Measurements from ENCODE around the gene PTPRD. TPM values are rescaled to one million over a fixed set of nuclear protein-coding genes. Genes with fewer than 3 reads are reported as not detected.

The PTPRD gene
- total RNA-seq, result 7.8 TPM
- long read RNA-seq, partial matches to known transcripts, result 0 of 2 reads
- long read RNA-seq, other reads (novel, unspliced or antisense), result 2 of 2 reads

GRCh38 chr9:10612641-10613398 lies at the start of gene PTPRD:
Gene PTPRD (minus strand): TSS chr9:10613002.
- intact Hi-C loops (cut with DNase I), result no loop called here
- no peak for DNase-seq
- peak; percentile 27 for ATAC-seq (ENCODE audit: poor library complexity)

- ATAC-seq (ENCODE audit: poor library complexity), result no peak
- DNase-seq, result no peak
- intact Hi-C loops (cut with DNase I), result no loop called here
Observed at GRCh38 chr9:10661994-10662393, 49.2 kb upstream of the PTPRD start.

GRCh38 chr9:10661376-10661775 lies 48.6 kb upstream of the PTPRD start:
- ATAC-seq (ENCODE audit: poor library complexity), result no peak
- intact Hi-C loops (cut with DNase I), result no loop called here
- no peak for DNase-seq

- no peak for ATAC-seq (ENCODE audit: poor library complexity)
Observed at GRCh38 chr9:10651012-10651411, 38.2 kb upstream of the PTPRD start.

GRCh38 chr9:10649076-10649475 lies 36.3 kb upstream of the PTPRD start:
- DNase-seq (no peak), ATAC-seq (ENCODE audit: poor library complexity) (no peak)
- intact Hi-C loops (cut with DNase I), result no loop called here

More at GRCh38 chr9:10651012-10651411, 38.2 kb upstream of the PTPRD start:
- no peak for DNase-seq
- intact Hi-C loops (cut with DNase I), result no loop called here

GRCh38 chr9:10633785-10634184 lies 21.0 kb upstream of the PTPRD start:
- DNase-seq (no peak), ATAC-seq (ENCODE audit: poor library complexity) (no peak)
- intact Hi-C loops (cut with DNase I), result no loop called here

GRCh38 chr9:10614196-10614800 lies 1.5 kb upstream of the PTPRD start:
- intact Hi-C loops (cut with DNase I), result no loop called here

GRCh38 chr9:10613419-10613818 lies 617 bp upstream of the PTPRD start:
- no peak for ATAC-seq (ENCODE audit: poor library complexity)
- intact Hi-C loops (cut with DNase I), result no loop called here
- no peak for DNase-seq

More at GRCh38 chr9:10614196-10614800, 1.5 kb upstream of the PTPRD start:
- DNase-seq, result no peak
- no peak for ATAC-seq (ENCODE audit: poor library complexity)

GRCh38 chr9:10605388-10605787 lies 7.4 kb downstream of the PTPRD start:
- intact Hi-C loops (cut with DNase I), result no loop called here
- DNase-seq (no peak), ATAC-seq (ENCODE audit: poor library complexity) (no peak)

- DNase-seq (no peak), ATAC-seq (ENCODE audit: poor library complexity) (no peak)
- intact Hi-C loops (cut with DNase I), result no loop called here
Observed at GRCh38 chr9:10604927-10605326, 7.9 kb downstream of the PTPRD start.

- ATAC-seq (ENCODE audit: poor library complexity), result no peak
- intact Hi-C loops (cut with DNase I), result no loop called here
- DNase-seq, result no peak
Observed at GRCh38 chr9:10597801-10598200, 15.0 kb downstream of the PTPRD start.

- DNase-seq, result no peak
- intact Hi-C loops (cut with DNase I), result no loop called here
- ATAC-seq (ENCODE audit: poor library complexity), result no peak
Observed at GRCh38 chr9:10594482-10594881, 18.3 kb downstream of the PTPRD start.

- intact Hi-C loops (cut with DNase I), result no loop called here
- no peak for ATAC-seq (ENCODE audit: poor library complexity)
Observed at GRCh38 chr9:10586407-10586806, 26.4 kb downstream of the PTPRD start.

GRCh38 chr9:10571699-10572098 lies 41.1 kb downstream of the PTPRD start:
- intact Hi-C loops (cut with DNase I), result no loop called here
- ATAC-seq (ENCODE audit: poor library complexity), result no peak
- no peak for DNase-seq

More at GRCh38 chr9:10586407-10586806, 26.4 kb downstream of the PTPRD start:
- DNase-seq, result no peak

GRCh38 chr9:10566848-10567247 lies 46.0 kb downstream of the PTPRD start:
- ATAC-seq (ENCODE audit: poor library complexity) (no peak), DNase-seq (no peak)
- intact Hi-C loops (cut with DNase I), result no loop called here

GRCh38 chr9:10562581-10563343 lies 50.0 kb downstream of the PTPRD start:
- ATAC-seq (ENCODE audit: poor library complexity) (no peak), DNase-seq (no peak)
- intact Hi-C loops (cut with DNase I), result no loop called here

GRCh38 chr9:10548348-10548747 lies 64.5 kb downstream of the PTPRD start:
- no peak for ATAC-seq (ENCODE audit: poor library complexity)
- intact Hi-C loops (cut with DNase I), result no loop called here
- no peak for DNase-seq

GRCh38 chr9:10538073-10538472 lies 74.7 kb downstream of the PTPRD start:
- intact Hi-C loops (cut with DNase I), result no loop called here
- no peak for ATAC-seq (ENCODE audit: poor library complexity)
- no peak for DNase-seq

GRCh38 chr9:10534850-10535249 lies 78.0 kb downstream of the PTPRD start:
- intact Hi-C loops (cut with DNase I), result no loop called here
- DNase-seq (no peak), ATAC-seq (ENCODE audit: poor library complexity) (no peak)

- no peak for DNase-seq
- ATAC-seq (ENCODE audit: poor library complexity), result no peak
- intact Hi-C loops (cut with DNase I), result no loop called here
Observed at GRCh38 chr9:10525972-10526371, 86.8 kb downstream of the PTPRD start.

Measured in Right ventricle myocardium superior (tissue), 1 donor.